HG02678 (cell line): ENCODE data around the gene RALGAPA2.

Experiments
- ATAC-seq: cut with Tn5 transposase; IDR thresholded peaks from one replicate; pipeline ENCODE4 v1.9.1; 2021; ENCODE audit warnings: mild to moderate bottlenecking, moderate library complexity; ENCODE audit not compliant: unreplicated experiment

The RALGAPA2 gene

DNA sequence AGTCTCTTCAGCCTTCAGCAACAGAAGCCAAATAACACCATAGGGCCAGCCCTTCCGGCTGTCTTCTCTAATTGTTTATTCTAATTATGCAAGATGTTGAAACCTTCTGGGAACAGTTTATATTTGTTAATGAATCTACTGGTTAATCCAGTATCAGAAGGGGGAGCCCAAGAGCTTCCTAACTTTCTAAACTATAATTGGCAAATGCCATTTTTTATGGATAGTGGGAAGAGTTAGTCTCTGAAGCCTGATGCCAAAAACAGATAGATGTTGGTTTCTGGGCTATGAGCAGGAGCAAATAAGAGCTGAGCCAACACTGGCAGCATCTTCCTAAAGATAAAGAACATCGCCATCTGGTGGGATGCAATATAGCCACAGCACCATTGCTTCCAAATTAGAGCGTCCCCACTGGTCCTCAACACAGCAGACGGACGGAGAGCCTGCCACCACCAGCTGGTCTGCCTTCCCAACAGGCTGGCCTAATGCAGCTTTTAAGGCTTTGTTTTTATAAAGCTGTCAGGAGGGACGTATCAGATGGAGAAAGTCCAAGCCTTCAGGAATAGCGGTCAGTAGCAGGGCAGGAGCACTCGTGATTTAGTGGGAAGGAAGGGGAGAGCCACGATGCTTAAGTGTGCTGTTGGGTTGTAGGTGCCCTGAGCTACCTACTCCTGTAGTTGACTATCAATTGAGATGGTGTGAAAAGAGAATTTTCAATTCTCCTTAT, 118.8 kb downstream of the RALGAPA2 start:
- no peak for ATAC-seq

DNA sequence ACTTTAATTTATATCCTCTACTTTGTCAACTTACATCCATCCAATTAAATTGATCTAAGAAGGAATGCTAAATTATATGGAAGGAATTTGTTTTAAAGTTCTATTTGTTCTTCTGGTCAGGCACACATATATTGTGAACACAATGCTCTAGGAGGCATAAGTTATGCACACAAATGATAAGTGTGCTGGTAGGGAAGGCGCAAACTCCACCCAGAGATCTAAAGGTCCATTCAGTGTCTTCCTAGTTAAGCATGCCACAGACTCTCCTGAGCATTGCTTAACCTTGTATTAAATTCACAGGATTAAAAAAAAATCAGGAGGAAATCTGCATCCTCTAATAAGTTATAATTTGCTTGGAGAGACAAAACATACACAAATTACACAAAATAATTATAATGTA, 127.3 kb downstream of the RALGAPA2 start:
- ATAC-seq: no peak

- ATAC-seq: no peak
Observed at GRCh38 chr20:20582734-20583133, 129.7 kb downstream of the RALGAPA2 start.

- ATAC-seq: no peak
Observed at GRCh38 chr20:20580139-20580538, 132.3 kb downstream of the RALGAPA2 start.

DNA sequence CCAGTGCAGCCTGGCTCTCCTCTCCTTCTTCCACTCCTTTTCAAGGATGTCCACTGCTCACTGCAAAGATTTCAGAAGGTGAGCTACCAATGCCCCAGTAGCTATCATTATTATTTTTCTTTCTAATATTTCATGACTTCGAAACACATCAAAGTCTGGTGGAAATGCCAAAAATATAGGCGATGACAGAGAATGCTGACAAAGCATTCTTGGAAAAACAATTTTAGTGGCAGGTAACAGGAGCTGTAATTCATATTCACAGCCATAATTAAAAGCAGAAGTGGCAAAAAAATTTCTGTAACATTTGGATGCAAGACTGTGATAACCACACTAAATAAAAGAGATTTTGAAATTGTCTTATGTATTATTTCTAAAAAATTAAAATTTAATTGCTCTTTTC, 133.6 kb downstream of the RALGAPA2 start:
- no peak for ATAC-seq

- ATAC-seq: no peak
Observed at GRCh38 chr20:20573797-20574196, 138.6 kb downstream of the RALGAPA2 start.

- ATAC-seq: no peak
Observed at GRCh38 chr20:20571068-20571780, 141.2 kb downstream of the RALGAPA2 start.

- ATAC-seq: no peak
Observed at GRCh38 chr20:20568604-20569205, 143.7 kb downstream of the RALGAPA2 start.

GRCh38 chr20:20567712-20568111, 144.7 kb downstream of the RALGAPA2 start:
- no peak for ATAC-seq

DNA sequence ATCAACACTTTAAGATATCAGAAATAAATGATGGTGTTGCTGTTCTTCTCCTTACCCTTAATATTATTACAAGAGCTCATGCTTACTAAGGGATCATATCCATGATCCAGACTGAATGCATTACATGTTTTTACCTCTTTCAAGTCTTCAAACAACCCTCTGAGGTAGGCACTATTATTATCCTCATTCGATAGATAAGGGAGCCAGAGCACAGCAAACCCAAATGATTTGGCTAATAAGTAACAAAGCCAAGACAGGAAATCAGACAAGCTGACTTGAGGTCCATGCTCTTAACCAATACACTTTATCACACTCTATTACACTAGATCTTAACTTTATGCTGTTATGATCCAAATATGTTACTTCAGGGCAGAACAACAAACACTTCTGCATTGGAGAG, 145.9 kb downstream of the RALGAPA2 start:
- ATAC-seq: no peak

- no peak for ATAC-seq
Observed at GRCh38 chr20:20564279-20564678, 148.2 kb downstream of the RALGAPA2 start.

- peak; percentile 59 for ATAC-seq
Observed at GRCh38 chr20:20562507-20562906, 149.9 kb downstream of the RALGAPA2 start.

- peak; percentile 72 for ATAC-seq
Observed at GRCh38 chr20:20561841-20562240, 150.6 kb downstream of the RALGAPA2 start.

GRCh38 chr20:20561172-20561571, 151.3 kb downstream of the RALGAPA2 start:
- ATAC-seq: no peak

GRCh38 chr20:20557406-20557805, 155.0 kb downstream of the RALGAPA2 start:
- ATAC-seq: no peak

DNA sequence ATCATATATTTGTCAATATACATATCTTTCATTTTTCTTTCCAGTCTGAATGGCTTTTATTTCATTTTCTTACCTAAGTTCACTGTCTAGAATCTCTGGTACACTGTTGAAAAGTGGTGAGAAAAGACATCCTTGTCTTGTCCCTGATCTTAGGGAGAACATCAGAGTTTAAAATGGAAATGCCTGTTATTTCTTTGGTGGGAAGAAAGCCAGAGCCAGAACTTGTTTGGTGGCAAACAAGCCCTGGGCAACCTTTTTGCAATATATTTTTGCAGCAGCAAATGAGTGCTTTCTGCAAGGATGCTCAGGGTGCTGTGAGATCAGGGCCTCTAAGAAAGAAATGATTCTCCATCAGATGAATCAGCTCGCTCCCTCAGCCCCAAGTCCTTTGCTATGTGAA, 156.6 kb downstream of the RALGAPA2 start:
- no peak for ATAC-seq

GRCh38 chr20:20554951-20555350, 157.5 kb downstream of the RALGAPA2 start:
- no peak for ATAC-seq

GRCh38 chr20:20553541-20553940, 158.9 kb downstream of the RALGAPA2 start:
- ATAC-seq: no peak

GRCh38 chr20:20552076-20552475, 160.4 kb downstream of the RALGAPA2 start:
- no peak for ATAC-seq

DNA sequence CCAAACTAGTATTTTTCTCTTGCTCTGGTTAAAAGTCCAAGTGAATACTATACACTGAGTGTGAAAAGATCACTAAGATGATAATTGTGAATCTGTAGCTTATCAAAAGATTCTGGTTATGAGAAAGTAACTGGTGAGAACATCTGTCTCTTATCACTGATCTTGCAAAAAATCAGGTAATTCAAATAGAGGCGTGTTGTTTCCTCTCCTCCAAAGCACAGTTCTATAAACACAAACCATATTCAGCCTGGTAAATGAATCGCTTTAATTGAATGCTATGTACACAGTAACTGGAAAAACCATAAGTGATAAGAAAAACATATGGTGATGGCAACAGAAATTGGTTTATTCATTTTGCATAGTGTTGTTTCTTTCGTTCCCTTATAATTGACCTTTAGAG, 161.0 kb downstream of the RALGAPA2 start:
- ATAC-seq: no peak

GRCh38 chr20:20549704-20550103, 162.7 kb downstream of the RALGAPA2 start:
- ATAC-seq: no peak

GRCh38 chr20:20549267-20549612, 163.2 kb downstream of the RALGAPA2 start:
- ATAC-seq: no peak
